ENCODE results near the gene RASSF5. TPM values are rescaled to one million over a fixed set of nuclear protein-coding genes. Genes with fewer than 3 reads are reported as not detected.

RASSF5 gene
- total and polyA plus RNA-seq, 9 of the 15 experiments (the other 6 are each of a cell fraction or from before 2014, with no cell fraction given): 6.1 to 41.0 (median 25.2) TPM

DNA sequence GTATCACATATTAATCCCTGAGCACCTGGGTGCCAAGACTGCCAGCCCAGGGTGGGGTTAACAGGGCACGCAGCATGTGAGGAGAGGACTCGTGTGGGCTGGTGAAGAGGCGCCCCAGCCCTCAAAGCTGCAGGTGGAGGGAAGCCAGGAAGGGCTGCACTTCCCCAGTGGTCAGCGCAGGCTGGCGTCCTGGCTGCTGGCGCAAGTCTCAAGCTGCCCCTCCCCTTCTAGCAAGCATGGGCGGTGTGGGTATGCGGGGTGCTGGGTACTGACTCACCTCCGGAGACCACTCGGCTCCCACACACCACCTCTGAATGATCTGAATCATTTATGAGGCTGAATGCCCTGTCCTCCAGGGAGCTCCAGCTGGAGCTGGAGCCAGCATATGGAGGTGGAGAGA is 60.9 kb downstream of the RASSF5 start:
- POLR2A ChIA-PET: interaction anchor here (0.6 to 2.6 kb wide), 6 partner anchors 8 to 371 kb away, joined by 3 to 7 read pairs (median 4); no protein-coding TSS in a partner anchor
- peaks cover 5 to 10% of the 10 kb centered on the region in 2 experiments for H3K4me1 ChIP-seq (replicated peaks in 1 of 2; ENCODE audit: control insufficient read depth in 2 of 2, insufficient read depth in 2 of 2, low read length in 2 of 2)

GRCh38 chr1:206568779-206569352 is 61.5 kb downstream of the RASSF5 start:
- Histone ChIP-seq H3K9ac (ENCODE audit: insufficient read depth in 1 of 2, low read depth in 2 of 2, low read length in 2 of 2) (no peak overlapping the region), H3K9me3 (replicated peaks; ENCODE audit: control insufficient read depth, insufficient read depth, low read depth, low read length) (no peaks in the 10 kb centered on the region), H3K27ac (ENCODE audit: extremely low read depth, low read depth, low read length) (no peak overlapping the region), H3K79me2 (ENCODE audit: control insufficient read depth, insufficient read depth, low read length) (peaks cover 22% of the 10 kb centered on the region), H2AFZ (ENCODE audit: low read depth, low read length) (no peak overlapping the region), H3K4me2 (ENCODE audit: insufficient read depth, low read length) (no peak overlapping the region), H3K4me3 (no peak overlapping the region), H3K36me3 (ENCODE audit: control insufficient read depth, insufficient read depth, low read length) (peaks cover 61% of the 10 kb centered on the region; the same call in 2 of the 3 replicates), H3K4me1 (replicated peaks in 1 of 2; ENCODE audit: control insufficient read depth in 2 of 2, insufficient read depth in 2 of 2, low read length in 2 of 2) (peaks cover 3 to 5% of the 10 kb centered on the region in 2 experiments; a peak in 4 of 5 replicates), H3K27me3 (ENCODE audit: control insufficient read depth in 2 of 2, insufficient read depth in 2 of 2, low read length in 2 of 2) (no peaks in the 10 kb centered on the region), H4K20me1 (replicated peaks; ENCODE audit: control insufficient read depth, insufficient read depth, low read length) (peaks cover 3% of the 10 kb centered on the region; the same call in 1 of the 2 replicates), H3K9me1 (ENCODE audit: control insufficient read depth, insufficient read depth, low read length) (peaks cover 5% of the 10 kb centered on the region)
- CTCF ChIA-PET (ENCODE audit: low intra/inter-chr PET ratio): no interaction called here
- WGBS (ENCODE audit: insufficient coverage, low coverage, missing lambda C conversion rate): 78% methylated on average over 8 of the region's 8 CpGs
- BruUV-seq (replicated peaks): no TSS peak
- FAIRE-seq (no peak), DNase-seq (ENCODE audit: extremely low read depth in 1 of 4, low spot score in 3 of 4) (no peak), ATAC-seq (no peak)
- in situ Hi-C loops (cut with MboI) (no loop called here), intact Hi-C loops (cut with micrococcal nuclease) (no loop called here)
- POLR2A ChIA-PET: interaction anchor here (0.6 to 2.6 kb wide), 7 partner anchors 9 to 370 kb away, joined by 3 to 7 read pairs (median 4); no protein-coding TSS in a partner anchor
- TF ChIP-seq SAP30 (IDR thresholded peaks at IDR 0.05; ENCODE audit: borderline replicate concordance, insufficient read depth, low read depth, low read length, poor library complexity, severe bottlenecking) (no peak), MAFK (IDR thresholded peaks at IDR 0.05; ENCODE audit: low read length) (peak; percentile 38; the same call in 1 of the 2 replicates), E2F6 (IDR thresholded peaks at IDR 0.05; ENCODE audit: borderline replicate concordance in 1 of 2, extremely low read depth in 1 of 2, insufficient read depth in 1 of 2, insufficient read length in 1 of 2, low read depth in 1 of 2, low read length in 1 of 2, poor library complexity in 1 of 2, severe bottlenecking in 1 of 2) (no peak), STAG1 (CRISPR knock-in tag; IDR thresholded peaks at IDR 0.05; ENCODE audit: borderline replicate concordance) (no peak), TRIM25 (IDR thresholded peaks at IDR 0.05; ENCODE audit: borderline replicate concordance) (no peak), NFXL1 (CRISPR knock-in tag; IDR thresholded peaks at IDR 0.05) (no peak)
- TF ChIP-seq, protein P1, sequence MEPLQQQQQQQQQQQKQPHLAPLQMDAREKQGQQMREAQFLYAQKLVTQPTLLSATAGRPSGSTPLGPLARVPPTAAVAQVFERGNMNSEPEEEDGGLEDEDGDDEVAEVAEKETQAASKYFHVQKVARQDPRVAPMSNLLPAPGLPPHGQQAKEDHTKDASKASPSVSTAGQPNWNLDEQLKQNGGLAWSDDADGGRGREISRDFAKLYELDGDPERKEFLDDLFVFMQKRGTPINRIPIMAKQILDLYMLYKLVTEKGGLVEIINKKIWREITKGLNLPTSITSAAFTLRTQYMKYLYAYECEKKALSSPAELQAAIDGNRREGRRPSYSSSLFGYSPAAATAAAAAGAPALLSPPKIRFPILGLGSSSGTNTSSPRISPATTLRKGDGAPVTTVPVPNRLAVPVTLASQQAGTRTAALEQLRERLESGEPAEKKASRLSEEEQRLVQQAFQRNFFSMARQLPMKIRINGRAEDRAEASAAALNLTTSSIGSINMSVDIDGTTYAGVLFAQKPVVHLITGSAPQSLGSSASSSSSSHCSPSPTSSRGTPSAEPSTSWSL (CRISPR knock-in tag; IDR thresholded peaks at IDR 0.05; ENCODE audit: borderline replicate concordance): no peak

More for the DNA sequence above, 60.9 kb downstream of the RASSF5 start:
- ATAC-seq: no peak
- Histone ChIP-seq H3K9me1 (ENCODE audit: control insufficient read depth, insufficient read depth, low read length) (peaks cover 5% of the 10 kb centered on the region), H3K4me3 (no peak overlapping the region), H4K20me1 (replicated peaks; ENCODE audit: control insufficient read depth, insufficient read depth, low read length) (peaks cover 3% of the 10 kb centered on the region; the same call in 1 of the 2 replicates), H3K36me3 (ENCODE audit: control insufficient read depth, insufficient read depth, low read length) (peaks cover 65% of the 10 kb centered on the region; the same call in 2 of the 3 replicates), H3K79me2 (ENCODE audit: control insufficient read depth, insufficient read depth, low read length) (peaks cover 28% of the 10 kb centered on the region), H3K27me3 (ENCODE audit: control insufficient read depth in 2 of 2, insufficient read depth in 2 of 2, low read length in 2 of 2) (no peaks in the 10 kb centered on the region), H3K9ac (ENCODE audit: insufficient read depth in 1 of 2, low read depth in 2 of 2, low read length in 2 of 2) (peak overlapping the region in 1 of 2 experiments; percentile 33; a peak in 2 of 4 replicates), H2AFZ (ENCODE audit: low read depth, low read length) (no peak overlapping the region), H3K27ac (ENCODE audit: extremely low read depth, low read depth, low read length) (no peak overlapping the region), H3K4me2 (ENCODE audit: insufficient read depth, low read length) (no peak overlapping the region), H3K9me3 (replicated peaks; ENCODE audit: control insufficient read depth, insufficient read depth, low read depth, low read length) (no peaks in the 10 kb centered on the region)
- intact Hi-C loops (cut with micrococcal nuclease): no loop called here
- CTCF ChIA-PET (ENCODE audit: low intra/inter-chr PET ratio): no interaction called here
- BruUV-seq (replicated peaks): no TSS peak
- no peak for DNase-seq (ENCODE audit: extremely low read depth in 1 of 4, low spot score in 3 of 4)
- 87% methylated on average over 8 of the region's 10 CpGs for WGBS (ENCODE audit: insufficient coverage, low coverage, missing lambda C conversion rate)
- TF ChIP-seq ZNF175 (CRISPR knock-in tag; IDR thresholded peaks at IDR 0.05; ENCODE audit: low read depth) (no peak), TAF9B (IDR thresholded peaks at IDR 0.05; ENCODE audit: partially characterized antibody) (no peak)
- in situ Hi-C loops (cut with MboI): no loop called here
- no peak for FAIRE-seq

All from K562 (cell line).